ENCODE data around the gene ARHGAP6.

Gene ARHGAP6

DNA sequence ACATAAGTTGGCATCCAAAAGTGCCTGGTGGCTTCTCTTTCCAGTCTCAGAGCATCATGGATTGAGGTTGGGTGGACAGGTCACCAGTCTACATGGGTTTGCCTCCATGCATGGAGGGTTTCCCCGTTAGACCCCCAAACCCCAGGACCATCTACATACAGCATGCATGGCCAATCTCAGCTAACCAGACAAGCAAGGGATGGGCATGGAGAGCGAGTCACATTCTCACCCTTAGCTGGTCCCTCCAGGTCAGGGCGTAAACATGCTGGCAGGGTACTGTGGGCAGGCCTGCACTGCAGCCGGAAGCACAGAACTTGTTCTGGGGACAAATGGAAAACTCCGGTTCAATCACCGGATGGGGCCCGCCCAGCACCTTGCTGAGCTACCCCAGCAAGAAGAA is 517.3 kb downstream of the ARHGAP6 start:
- no peak overlapping the region for H3K4me2 ChIP-seq
- H3K79me2 ChIP-seq (ENCODE audit: insufficient read depth, low read depth) = no peaks in the 10 kb centered on the region
- H3K27me3 ChIP-seq (ENCODE audit: insufficient read depth, low read depth) = no peaks in the 10 kb centered on the region
- H3K4me1 ChIP-seq (ENCODE audit: low read depth, poor library complexity, severe bottlenecking) = peaks cover 33% of the 10 kb centered on the region
- H3K9ac ChIP-seq = no peak overlapping the region
- H4K20me1 ChIP-seq (ENCODE audit: insufficient read depth) = no peaks in the 10 kb centered on the region
- no peak overlapping the region for H3K27ac ChIP-seq
- no peak overlapping the region for H2AFZ ChIP-seq (ENCODE audit: low read depth)
- TF ChIP-seq CTCF (conservative IDR thresholded peaks at IDR 0.05; ENCODE audit: low read depth, low read length) = no peak
- no peak overlapping the region for H3K4me3 ChIP-seq (IDR thresholded peaks at IDR 0.05; ENCODE audit: insufficient read depth, low read depth, low read length)
- no peaks in the 10 kb centered on the region for H3K36me3 ChIP-seq (ENCODE audit: insufficient read depth)

DNA sequence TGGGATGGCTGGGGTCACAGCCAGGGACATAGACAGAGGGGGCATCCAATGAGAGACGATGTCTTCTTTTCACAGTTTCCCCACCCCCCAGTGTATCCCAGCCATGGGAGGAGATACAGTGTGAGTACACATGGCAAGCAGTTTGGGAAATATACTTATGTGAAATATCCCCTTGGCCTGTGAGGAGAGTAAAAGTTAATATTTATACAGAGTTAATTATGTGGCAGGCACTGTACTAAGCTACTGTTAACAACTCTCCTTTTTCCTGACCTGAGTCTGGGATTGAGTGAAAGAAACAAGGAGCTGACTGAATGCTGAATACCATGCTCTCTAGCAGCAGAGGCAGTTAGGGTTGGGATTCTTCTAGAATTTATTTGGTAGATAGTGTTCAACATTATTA is 519.3 kb downstream of the ARHGAP6 start:
- Histone ChIP-seq H3K9ac (no peak overlapping the region), H3K36me3 (ENCODE audit: insufficient read depth) (no peaks in the 10 kb centered on the region), H3K79me2 (ENCODE audit: insufficient read depth, low read depth) (no peaks in the 10 kb centered on the region), H4K20me1 (ENCODE audit: insufficient read depth) (no peaks in the 10 kb centered on the region), H3K4me3 (IDR thresholded peaks at IDR 0.05; ENCODE audit: insufficient read depth, low read depth, low read length) (no peak overlapping the region), H3K27me3 (ENCODE audit: insufficient read depth, low read depth) (no peaks in the 10 kb centered on the region), H3K27ac (no peak overlapping the region), H3K4me1 (ENCODE audit: low read depth, poor library complexity, severe bottlenecking) (peaks cover 33% of the 10 kb centered on the region), H2AFZ (ENCODE audit: low read depth) (no peak overlapping the region), H3K4me2 (no peak overlapping the region)
- no peak for TF ChIP-seq CTCF (conservative IDR thresholded peaks at IDR 0.05; ENCODE audit: low read depth, low read length)

GRCh38 chrX:11143931-11144678 is 521.6 kb downstream of the ARHGAP6 start:
- Histone ChIP-seq H3K36me3 (ENCODE audit: insufficient read depth) (no peaks in the 10 kb centered on the region), H3K4me2 (no peak overlapping the region), H3K27me3 (ENCODE audit: insufficient read depth, low read depth) (no peaks in the 10 kb centered on the region), H2AFZ (ENCODE audit: low read depth) (no peak overlapping the region), H3K27ac (no peak overlapping the region), H3K9ac (no peak overlapping the region), H3K4me3 (IDR thresholded peaks at IDR 0.05; ENCODE audit: insufficient read depth, low read depth, low read length) (no peak overlapping the region), H4K20me1 (ENCODE audit: insufficient read depth) (no peaks in the 10 kb centered on the region), H3K79me2 (ENCODE audit: insufficient read depth, low read depth) (no peaks in the 10 kb centered on the region), H3K4me1 (ENCODE audit: low read depth, poor library complexity, severe bottlenecking) (peaks cover 33% of the 10 kb centered on the region)
- TF ChIP-seq CTCF (conservative IDR thresholded peaks at IDR 0.05; ENCODE audit: low read depth, low read length) = peak; percentile 82

- no peak overlapping the region for H3K4me3 ChIP-seq (IDR thresholded peaks at IDR 0.05; ENCODE audit: insufficient read depth, low read depth, low read length)
- no peaks in the 10 kb centered on the region for H4K20me1 ChIP-seq (ENCODE audit: insufficient read depth)
- no peak for TF ChIP-seq CTCF (conservative IDR thresholded peaks at IDR 0.05; ENCODE audit: low read depth, low read length)
- H3K36me3 ChIP-seq (ENCODE audit: insufficient read depth) = no peaks in the 10 kb centered on the region
- no peak overlapping the region for H3K27ac ChIP-seq
- H3K4me2 ChIP-seq = no peak overlapping the region
- H3K27me3 ChIP-seq (ENCODE audit: insufficient read depth, low read depth) = no peaks in the 10 kb centered on the region
- H2AFZ ChIP-seq (ENCODE audit: low read depth) = no peak overlapping the region
- no peaks in the 10 kb centered on the region for H3K79me2 ChIP-seq (ENCODE audit: insufficient read depth, low read depth)
- H3K4me1 ChIP-seq (ENCODE audit: low read depth, poor library complexity, severe bottlenecking) = no peaks in the 10 kb centered on the region
- no peak overlapping the region for H3K9ac ChIP-seq
These were observed 527.0 kb downstream of the ARHGAP6 start for GRCh38 chrX:11138498-11139390.
